HEK293 (cell line): Measurements from ENCODE around the gene NSMCE1.

ENCODE experiments used
- CTCF ChIA-PET: fragments of 350-600 bp; formaldehyde crosslinking; extraction: SDS; loops from one replicate; lab custom pipeline; 2021; ENCODE audit warnings: antibody characterized with exemption; lab: Yijun Ruan, JAX
- POLR2A ChIA-PET: fragments of 300-600 bp; formaldehyde crosslinking; extraction: SDS; loops from one replicate; lab custom pipeline; 2020; ENCODE audit warnings: antibody characterized with exemption, inconsistent platforms; lab: Yijun Ruan, JAX
- H3K27ac ChIP-seq: fragments of 200-500 bp; sonication (Bioruptor generic); 2 replicates; pipeline ENCODE4 v1.5.1; 2014; ENCODE audit warnings: low read depth, low read length, control low read depth, inconsistent platforms; ENCODE audit errors: extremely low read depth
- H3K36me3 ChIP-seq, 2 experiments: fragments of 200-500 bp in 1 of 2; sonication (Bioruptor generic) in 1 of 2; 1 replicate in 1 of 2; 2 replicates in 1 of 2; pipeline ENCODE4 v1.5.1; 2014 to 2017; ENCODE audit warnings: inconsistent platforms in 2 of 2, low read length in 2 of 2; ENCODE audit not compliant: control insufficient read depth in 2 of 2, insufficient read depth in 1 of 2
- H3K4me1 ChIP-seq: fragments of 200-500 bp; sonication (Bioruptor generic); 2 replicates; pipeline ENCODE4 v1.5.1; 2014; ENCODE audit warnings: mild to moderate bottlenecking, low read length, inconsistent platforms; ENCODE audit not compliant: control insufficient read depth, insufficient read depth
- H3K4me3 ChIP-seq: 2 replicates; pipeline ENCODE4 v1.5.1; 2011; ENCODE audit warnings: low read depth, mild to moderate bottlenecking, control low read depth, low read length, moderate library complexity
- H3K9me3 ChIP-seq: fragments of 200-500 bp; sonication (Bioruptor generic); 2 replicates; pipeline ENCODE4 v1.5.1; 2014; ENCODE audit warnings: low read depth, low read length, inconsistent platforms; ENCODE audit not compliant: control insufficient read depth, insufficient read depth
- GLI4 ChIP-seq: fragments of 450-650 bp; formaldehyde crosslinking; IDR thresholded peaks from 2 replicates; pipeline ENCODE4 v1.5.1; 2016; ENCODE audit warnings: missing biosample characterization, missing genetic modification characterization
- INSM2 ChIP-seq: fragments of 450-650 bp; formaldehyde crosslinking; IDR thresholded peaks from 2 replicates; pipeline ENCODE4 v1.5.1; 2016; ENCODE audit warnings: missing biosample characterization, missing genetic modification characterization
- KLF8 ChIP-seq: fragments of 450-650 bp; formaldehyde crosslinking; IDR thresholded peaks from 2 replicates; pipeline ENCODE4 v1.5.1; 2016; ENCODE audit warnings: missing biosample characterization, missing genetic modification characterization
- KLF9 ChIP-seq: fragments of 450-650 bp; formaldehyde crosslinking; IDR thresholded peaks from 2 replicates; pipeline ENCODE4 v1.5.1; 2016; ENCODE audit warnings: missing biosample characterization, missing genetic modification characterization, low read depth
- MYNN ChIP-seq: fragments of 450-650 bp; formaldehyde crosslinking; IDR thresholded peaks from 2 replicates; pipeline ENCODE4 v1.5.1; 2016; ENCODE audit warnings: missing biosample characterization, missing genetic modification characterization, borderline replicate concordance
- SALL2 ChIP-seq: fragments of 450-650 bp; formaldehyde crosslinking; IDR thresholded peaks from 2 replicates; pipeline ENCODE4 v1.5.0; 2017; ENCODE audit warnings: missing biosample characterization, mild to moderate bottlenecking, missing genetic modification characterization, borderline replicate concordance
- YY1 ChIP-seq: fragments of 450-650 bp; formaldehyde crosslinking; IDR thresholded peaks from 2 replicates; pipeline ENCODE4 v1.5.1; 2018; ENCODE audit warnings: missing biosample characterization, missing genetic modification characterization
- ZBTB1 ChIP-seq: fragments of 450-650 bp; formaldehyde crosslinking; IDR thresholded peaks from 2 replicates; pipeline ENCODE4 v1.5.1; 2016; ENCODE audit warnings: missing biosample characterization, missing genetic modification characterization
- ZNF138 ChIP-seq: fragments of 450-650 bp; formaldehyde crosslinking; IDR thresholded peaks from 2 replicates; pipeline ENCODE4 v1.5.1; 2016; ENCODE audit warnings: missing biosample characterization, missing genetic modification characterization, borderline replicate concordance
- ZNF146 ChIP-seq: fragments of 450-650 bp; formaldehyde crosslinking; IDR thresholded peaks from 2 replicates; pipeline ENCODE4 v1.5.1; 2016; ENCODE audit warnings: missing biosample characterization, missing genetic modification characterization
- ZNF341 ChIP-seq: fragments of 450-650 bp; formaldehyde crosslinking; IDR thresholded peaks from 2 replicates; pipeline ENCODE4; 2016; ENCODE audit warnings: low read depth, missing biosample characterization, missing genetic modification characterization
- ZNF354C ChIP-seq: fragments of 450-650 bp; formaldehyde crosslinking; IDR thresholded peaks from 2 replicates; pipeline ENCODE4 v1.5.1; 2016; ENCODE audit warnings: missing biosample characterization, missing genetic modification characterization, low read depth, borderline replicate concordance
- ZNF433 ChIP-seq: fragments of 450-650 bp; formaldehyde crosslinking; IDR thresholded peaks from 2 replicates; pipeline ENCODE4 v1.5.1; 2016; ENCODE audit warnings: missing biosample characterization, missing genetic modification characterization, low read depth
- ZNF792 ChIP-seq: fragments of 450-650 bp; formaldehyde crosslinking; IDR thresholded peaks from 2 replicates; pipeline ENCODE4 v1.5.1; 2016; ENCODE audit warnings: missing biosample characterization, missing genetic modification characterization
- TF ChIP-seq, protein P1 (sequence below): fragments of 450-650 bp; formaldehyde crosslinking; IDR thresholded peaks from 2 replicates; pipeline ENCODE4 v1.5.1; 2016; ENCODE audit warnings: missing biosample characterization, missing genetic modification characterization
- TF ChIP-seq, protein P2 (sequence below): fragments of 450-650 bp; formaldehyde crosslinking; conservative IDR thresholded peaks from 2 replicates; pipeline ENCODE4 v1.5.1; 2016; ENCODE audit warnings: low read depth, missing biosample characterization, missing genetic modification characterization
- TF ChIP-seq, protein P3 (sequence below): fragments of 450-650 bp; formaldehyde crosslinking; IDR thresholded peaks from 2 replicates; pipeline ENCODE4 v1.5.1; 2016; ENCODE audit warnings: missing biosample characterization, missing genetic modification characterization

Gene NSMCE1

DNA sequence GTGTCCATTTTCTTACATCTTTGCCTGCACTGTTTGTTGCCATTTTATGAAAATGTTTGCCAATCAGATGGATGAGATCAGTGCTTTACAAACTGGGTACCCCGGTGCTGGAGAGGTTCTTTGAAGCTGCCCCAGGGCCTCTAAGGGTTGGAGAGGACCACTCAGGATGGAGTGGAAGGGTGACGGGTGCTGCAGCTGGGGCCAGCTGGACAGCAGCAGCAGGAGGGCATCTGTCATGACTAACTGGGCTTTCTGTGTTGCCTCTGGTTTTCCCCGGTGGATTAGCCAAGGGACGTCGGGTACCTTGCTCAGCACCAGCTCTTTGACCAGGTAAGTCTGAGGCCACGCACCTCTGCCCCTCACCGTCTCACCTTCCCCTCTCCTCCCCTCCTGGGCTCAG lies 52.9 kb downstream of the NSMCE1 start:
- H3K36me3 ChIP-seq: peaks cover 0 to 30% of the 10 kb centered on the region in 2 experiments; a peak in 2 of 3 replicates
- no peak overlapping the region for H3K4me3 ChIP-seq
- CTCF ChIA-PET: no interaction called here
- TF ChIP-seq ZNF341 (tag by site-specific recombination): no peak
- POLR2A ChIA-PET: no interaction called here
- no peaks in the 10 kb centered on the region for H3K9me3 ChIP-seq
- no peak overlapping the region for H3K27ac ChIP-seq
- no peaks in the 10 kb centered on the region for H3K4me1 ChIP-seq

DNA sequence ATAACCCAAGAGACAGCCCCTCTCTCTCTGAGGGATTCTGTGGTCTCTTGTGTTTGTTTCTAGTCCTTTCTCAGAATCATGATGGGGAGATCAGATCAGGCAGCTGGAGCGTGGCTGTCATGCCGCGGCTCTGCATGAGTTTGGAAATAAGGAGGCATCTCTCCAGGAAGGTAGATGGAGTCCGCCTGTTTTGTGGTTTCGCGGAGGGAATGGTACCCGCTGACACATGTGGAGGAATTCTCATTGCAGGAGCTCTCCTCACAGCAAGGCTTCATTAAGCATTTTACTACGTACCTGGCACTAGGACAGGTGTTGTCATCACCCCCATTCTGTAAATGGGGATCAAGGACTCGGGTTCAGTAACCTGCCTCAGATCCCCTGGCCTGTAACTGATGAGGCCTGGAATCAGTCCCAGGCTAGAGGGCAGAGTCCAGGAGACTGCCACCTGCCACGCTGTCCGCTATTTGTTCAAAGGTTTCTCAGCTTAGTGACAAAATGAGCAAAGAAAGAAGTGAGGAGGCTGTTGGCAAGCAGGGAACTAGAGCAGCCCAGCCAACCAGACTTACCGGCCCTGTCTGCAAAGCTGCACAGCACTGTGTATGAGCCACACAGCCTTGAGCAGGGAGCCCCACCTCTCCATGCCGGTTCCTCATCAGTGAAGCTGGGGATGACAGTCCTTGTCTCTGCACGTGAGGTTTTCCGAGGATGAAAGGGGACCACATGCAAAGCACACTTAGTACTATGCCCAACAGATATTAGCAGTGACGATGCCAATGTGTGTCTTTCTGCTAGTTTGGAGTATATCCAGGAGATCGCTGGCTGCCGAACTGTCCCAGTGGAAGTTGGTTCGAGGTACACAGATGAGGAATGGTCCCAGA lies 54.2 kb downstream of the NSMCE1 start:
- Histone ChIP-seq H3K4me3 (no peak overlapping the region), H3K9me3 (no peaks in the 10 kb centered on the region), H3K4me1 (no peaks in the 10 kb centered on the region), H3K36me3 (peaks cover 0 to 38% of the 10 kb centered on the region in 2 experiments; a peak in 2 of 3 replicates), H3K27ac (no peak overlapping the region)
- ChIA-PET POLR2A (no interaction called here), CTCF (interaction anchor here (0.8 to 1.0 kb wide), 2 partner anchors 8 to 154 kb away, joined by 3 to 4 read pairs; no protein-coding TSS in a partner anchor)
- TF ChIP-seq SALL2 (tag by site-specific recombination) (no peak), KLF8 (tag by site-specific recombination) (no peak), ZNF341 (tag by site-specific recombination) (no peak), YY1 (tag by site-specific recombination) (no peak), KLF9 (tag by site-specific recombination) (no peak)
- TF ChIP-seq, protein P1, sequence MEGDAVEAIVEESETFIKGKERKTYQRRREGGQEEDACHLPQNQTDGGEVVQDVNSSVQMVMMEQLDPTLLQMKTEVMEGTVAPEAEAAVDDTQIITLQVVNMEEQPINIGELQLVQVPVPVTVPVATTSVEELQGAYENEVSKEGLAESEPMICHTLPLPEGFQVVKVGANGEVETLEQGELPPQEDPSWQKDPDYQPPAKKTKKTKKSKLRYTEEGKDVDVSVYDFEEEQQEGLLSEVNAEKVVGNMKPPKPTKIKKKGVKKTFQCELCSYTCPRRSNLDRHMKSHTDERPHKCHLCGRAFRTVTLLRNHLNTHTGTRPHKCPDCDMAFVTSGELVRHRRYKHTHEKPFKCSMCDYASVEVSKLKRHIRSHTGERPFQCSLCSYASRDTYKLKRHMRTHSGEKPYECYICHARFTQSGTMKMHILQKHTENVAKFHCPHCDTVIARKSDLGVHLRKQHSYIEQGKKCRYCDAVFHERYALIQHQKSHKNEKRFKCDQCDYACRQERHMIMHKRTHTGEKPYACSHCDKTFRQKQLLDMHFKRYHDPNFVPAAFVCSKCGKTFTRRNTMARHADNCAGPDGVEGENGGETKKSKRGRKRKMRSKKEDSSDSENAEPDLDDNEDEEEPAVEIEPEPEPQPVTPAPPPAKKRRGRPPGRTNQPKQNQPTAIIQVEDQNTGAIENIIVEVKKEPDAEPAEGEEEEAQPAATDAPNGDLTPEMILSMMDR (tag by site-specific recombination): no peak
- TF ChIP-seq, protein P2, sequence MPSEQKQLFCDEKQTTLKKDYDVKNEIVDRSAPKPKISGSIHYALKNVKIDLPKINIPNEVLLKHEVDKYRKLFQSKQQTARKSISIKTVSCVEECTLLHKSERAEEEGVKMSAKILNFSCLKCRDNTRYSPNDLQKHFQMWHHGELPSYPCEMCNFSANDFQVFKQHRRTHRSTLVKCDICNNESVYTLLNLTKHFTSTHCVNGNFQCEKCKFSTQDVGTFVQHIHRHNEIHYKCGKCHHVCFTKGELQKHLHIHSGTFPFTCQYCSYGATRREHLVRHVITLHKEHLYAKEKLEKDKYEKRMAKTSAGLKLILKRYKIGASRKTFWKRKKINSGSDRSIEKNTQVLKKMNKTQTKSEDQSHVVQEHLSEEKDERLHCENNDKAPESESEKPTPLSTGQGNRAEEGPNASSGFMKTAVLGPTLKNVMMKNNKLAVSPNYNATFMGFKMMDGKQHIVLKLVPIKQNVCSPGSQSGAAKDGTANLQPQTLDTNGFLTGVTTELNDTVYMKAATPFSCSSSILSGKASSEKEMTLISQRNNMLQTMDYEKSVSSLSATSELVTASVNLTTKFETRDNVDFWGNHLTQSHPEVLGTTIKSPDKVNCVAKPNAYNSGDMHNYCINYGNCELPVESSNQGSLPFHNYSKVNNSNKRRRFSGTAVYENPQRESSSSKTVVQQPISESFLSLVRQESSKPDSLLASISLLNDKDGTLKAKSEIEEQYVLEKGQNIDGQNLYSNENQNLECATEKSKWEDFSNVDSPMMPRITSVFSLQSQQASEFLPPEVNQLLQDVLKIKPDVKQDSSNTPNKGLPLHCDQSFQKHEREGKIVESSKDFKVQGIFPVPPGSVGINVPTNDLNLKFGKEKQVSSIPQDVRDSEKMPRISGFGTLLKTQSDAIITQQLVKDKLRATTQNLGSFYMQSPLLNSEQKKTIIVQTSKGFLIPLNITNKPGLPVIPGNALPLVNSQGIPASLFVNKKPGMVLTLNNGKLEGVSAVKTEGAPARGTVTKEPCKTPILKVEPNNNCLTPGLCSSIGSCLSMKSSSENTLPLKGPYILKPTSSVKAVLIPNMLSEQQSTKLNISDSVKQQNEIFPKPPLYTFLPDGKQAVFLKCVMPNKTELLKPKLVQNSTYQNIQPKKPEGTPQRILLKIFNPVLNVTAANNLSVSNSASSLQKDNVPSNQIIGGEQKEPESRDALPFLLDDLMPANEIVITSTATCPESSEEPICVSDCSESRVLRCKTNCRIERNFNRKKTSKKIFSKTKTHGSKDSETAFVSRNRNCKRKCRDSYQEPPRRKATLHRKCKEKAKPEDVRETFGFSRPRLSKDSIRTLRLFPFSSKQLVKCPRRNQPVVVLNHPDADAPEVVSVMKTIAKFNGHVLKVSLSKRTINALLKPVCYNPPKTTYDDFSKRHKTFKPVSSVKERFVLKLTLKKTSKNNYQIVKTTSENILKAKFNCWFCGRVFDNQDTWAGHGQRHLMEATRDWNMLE (tag by site-specific recombination): no peak

- no peaks in the 10 kb centered on the region for H3K9me3 ChIP-seq
- no peak overlapping the region for H3K4me3 ChIP-seq
- POLR2A ChIA-PET: no interaction called here
- no peak overlapping the region for H3K27ac ChIP-seq
- no peaks in the 10 kb centered on the region for H3K4me1 ChIP-seq
- peaks cover 0 to 34% of the 10 kb centered on the region in 2 experiments; a peak in 2 of 3 replicates for H3K36me3 ChIP-seq
- CTCF ChIA-PET: interaction anchor here (0.7 kb wide), 2 partner anchors 32 to 292 kb away, joined by 3 to 4 read pairs; no protein-coding TSS in a partner anchor
- TF ChIP-seq, protein P3, sequence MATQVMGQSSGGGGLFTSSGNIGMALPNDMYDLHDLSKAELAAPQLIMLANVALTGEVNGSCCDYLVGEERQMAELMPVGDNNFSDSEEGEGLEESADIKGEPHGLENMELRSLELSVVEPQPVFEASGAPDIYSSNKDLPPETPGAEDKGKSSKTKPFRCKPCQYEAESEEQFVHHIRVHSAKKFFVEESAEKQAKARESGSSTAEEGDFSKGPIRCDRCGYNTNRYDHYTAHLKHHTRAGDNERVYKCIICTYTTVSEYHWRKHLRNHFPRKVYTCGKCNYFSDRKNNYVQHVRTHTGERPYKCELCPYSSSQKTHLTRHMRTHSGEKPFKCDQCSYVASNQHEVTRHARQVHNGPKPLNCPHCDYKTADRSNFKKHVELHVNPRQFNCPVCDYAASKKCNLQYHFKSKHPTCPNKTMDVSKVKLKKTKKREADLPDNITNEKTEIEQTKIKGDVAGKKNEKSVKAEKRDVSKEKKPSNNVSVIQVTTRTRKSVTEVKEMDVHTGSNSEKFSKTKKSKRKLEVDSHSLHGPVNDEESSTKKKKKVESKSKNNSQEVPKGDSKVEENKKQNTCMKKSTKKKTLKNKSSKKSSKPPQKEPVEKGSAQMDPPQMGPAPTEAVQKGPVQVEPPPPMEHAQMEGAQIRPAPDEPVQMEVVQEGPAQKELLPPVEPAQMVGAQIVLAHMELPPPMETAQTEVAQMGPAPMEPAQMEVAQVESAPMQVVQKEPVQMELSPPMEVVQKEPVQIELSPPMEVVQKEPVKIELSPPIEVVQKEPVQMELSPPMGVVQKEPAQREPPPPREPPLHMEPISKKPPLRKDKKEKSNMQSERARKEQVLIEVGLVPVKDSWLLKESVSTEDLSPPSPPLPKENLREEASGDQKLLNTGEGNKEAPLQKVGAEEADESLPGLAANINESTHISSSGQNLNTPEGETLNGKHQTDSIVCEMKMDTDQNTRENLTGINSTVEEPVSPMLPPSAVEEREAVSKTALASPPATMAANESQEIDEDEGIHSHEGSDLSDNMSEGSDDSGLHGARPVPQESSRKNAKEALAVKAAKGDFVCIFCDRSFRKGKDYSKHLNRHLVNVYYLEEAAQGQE (tag by site-specific recombination): no peak
- TF ChIP-seq ZBTB1 (tag by site-specific recombination): no peak
- no peak for TF ChIP-seq GLI4
- TF ChIP-seq MYNN (tag by site-specific recombination): no peak
- TF ChIP-seq ZNF138 (tag by site-specific recombination): no peak
- no peak for TF ChIP-seq SALL2 (tag by site-specific recombination)
- no peak for TF ChIP-seq ZNF792 (tag by site-specific recombination)
- no peak for TF ChIP-seq INSM2
- TF ChIP-seq ZNF433: no peak
- TF ChIP-seq ZNF354C (tag by site-specific recombination): no peak
- TF ChIP-seq ZNF146: no peak
Observed at GRCh38 chr16:27211026-27211425, 57.5 kb downstream of the NSMCE1 start.
